ENCODE measurements around the gene DTNBP1.

The DTNBP1 gene

GRCh38 chr6:15474196-15474595, 188.6 kb downstream of the DTNBP1 start:
- no peak for DNase-seq

- no peak for DNase-seq
Observed at GRCh38 chr6:15473741-15474161, 189.1 kb downstream of the DTNBP1 start.

- no peak for DNase-seq
Observed at GRCh38 chr6:15473174-15473573, 189.7 kb downstream of the DTNBP1 start.
